ENCODE data around the gene KIF5C. TPM values are rescaled to one million over a fixed set of nuclear protein-coding genes. Genes with fewer than 3 reads are reported as not detected.

Gene KIF5C
- total and polyA plus RNA-seq, 2 donors: 0.19 to 1.4 TPM

GRCh38 chr2:149055751-149056150 lies 180.7 kb downstream of the KIF5C start:
- 89% methylated on average over 1 of the region's 1 CpG for WGBS
- Histone ChIP-seq H3K27me3 (ENCODE audit: control insufficient read depth in 2 of 2, insufficient read depth in 1 of 2, low read length in 1 of 2) (no peaks in the 10 kb centered on the region), H3K4me1 (ENCODE audit: control insufficient read depth in 2 of 2, insufficient read depth in 2 of 2, low read length in 2 of 2) (no peaks in the 10 kb centered on the region), H3K9me3 (ENCODE audit: control insufficient read depth in 2 of 2, insufficient read depth in 1 of 2, low read length in 1 of 2) (no peaks in the 10 kb centered on the region), H3K36me3 (ENCODE audit: control insufficient read depth in 2 of 2, insufficient read depth in 2 of 2, low read length in 1 of 2) (no peaks in the 10 kb centered on the region), H3K4me3 (ENCODE audit: low read length in 2 of 2) (no peak overlapping the region), H3K27ac (ENCODE audit: low read depth in 1 of 2, low read length in 1 of 2) (no peak overlapping the region)
- DNase-seq (ENCODE audit: low read depth in 6 of 9, low spot score in 9 of 9): no peak

GRCh38 chr2:149056541-149057255 lies 181.7 kb downstream of the KIF5C start:
- no peak for DNase-seq (ENCODE audit: low read depth in 6 of 9, low spot score in 9 of 9)
- Histone ChIP-seq H3K27ac (ENCODE audit: low read depth in 1 of 2, low read length in 1 of 2) (no peak overlapping the region), H3K36me3 (ENCODE audit: control insufficient read depth in 2 of 2, insufficient read depth in 2 of 2, low read length in 1 of 2) (no peaks in the 10 kb centered on the region), H3K4me3 (ENCODE audit: low read length in 2 of 2) (no peak overlapping the region), H3K4me1 (ENCODE audit: control insufficient read depth in 2 of 2, insufficient read depth in 2 of 2, low read length in 2 of 2) (no peaks in the 10 kb centered on the region), H3K9me3 (ENCODE audit: control insufficient read depth in 2 of 2, insufficient read depth in 1 of 2, low read length in 1 of 2) (no peaks in the 10 kb centered on the region), H3K27me3 (ENCODE audit: control insufficient read depth in 2 of 2, insufficient read depth in 1 of 2, low read length in 1 of 2) (no peaks in the 10 kb centered on the region)
- WGBS: 85% methylated on average over 6 of the region's 6 CpGs

DNA sequence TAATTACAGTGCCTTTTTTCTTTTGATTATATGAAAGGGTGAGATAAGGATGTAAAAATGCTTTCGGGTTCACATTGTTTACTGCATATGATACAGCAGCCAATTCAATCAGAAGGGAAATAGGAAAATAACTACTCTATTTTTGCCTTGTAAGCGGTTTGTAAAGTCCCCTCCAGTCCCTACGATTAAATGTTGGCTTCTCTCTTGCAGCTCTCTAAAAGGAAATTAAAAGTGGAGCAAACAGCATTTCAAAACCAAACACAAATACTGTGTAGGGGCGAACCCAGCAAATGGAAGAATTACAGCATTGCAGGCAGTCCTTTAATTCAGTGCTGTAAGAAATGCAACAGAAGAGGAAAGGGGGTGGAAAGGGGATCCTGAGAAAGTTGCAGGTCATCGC lies 182.4 kb downstream of the KIF5C start:
- no peaks in the 10 kb centered on the region for H3K9me3 ChIP-seq (ENCODE audit: control insufficient read depth in 2 of 2, insufficient read depth in 1 of 2, low read length in 1 of 2)
- no peaks in the 10 kb centered on the region for H3K36me3 ChIP-seq (ENCODE audit: control insufficient read depth in 2 of 2, insufficient read depth in 2 of 2, low read length in 1 of 2)
- H3K27me3 ChIP-seq (ENCODE audit: control insufficient read depth in 2 of 2, insufficient read depth in 1 of 2, low read length in 1 of 2): no peaks in the 10 kb centered on the region
- H3K4me1 ChIP-seq (ENCODE audit: control insufficient read depth in 2 of 2, insufficient read depth in 2 of 2, low read length in 2 of 2): no peaks in the 10 kb centered on the region
- DNase-seq (ENCODE audit: low read depth in 6 of 9, low spot score in 9 of 9): no peak
- no peak overlapping the region for H3K4me3 ChIP-seq (ENCODE audit: low read length in 2 of 2)
- H3K27ac ChIP-seq (ENCODE audit: low read depth in 1 of 2, low read length in 1 of 2): no peak overlapping the region
- 86% methylated on average over 5 of the region's 5 CpGs for WGBS

DNA sequence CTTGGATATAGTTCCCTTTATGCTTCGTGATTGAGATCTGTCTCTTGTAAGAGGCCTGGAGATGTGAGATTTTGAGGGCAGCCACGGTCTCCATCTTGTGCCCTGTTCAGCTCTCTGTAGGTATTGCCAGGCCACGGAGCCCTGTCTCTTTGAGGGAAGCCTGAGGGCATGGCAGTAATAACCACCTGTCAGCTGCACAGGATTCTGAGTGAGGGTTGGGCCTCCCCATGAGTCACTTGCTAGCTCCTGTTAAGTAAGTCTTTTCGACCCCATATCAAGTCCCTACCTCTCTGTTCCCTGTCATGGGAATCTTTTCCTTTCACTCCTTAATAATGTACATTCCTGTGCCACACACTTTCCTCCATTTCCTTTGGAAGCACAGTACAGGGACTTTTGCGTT lies 183.9 kb downstream of the KIF5C start:
- Histone ChIP-seq H3K4me3 (ENCODE audit: low read length in 2 of 2) (no peak overlapping the region), H3K27ac (ENCODE audit: low read depth in 1 of 2, low read length in 1 of 2) (no peak overlapping the region), H3K9me3 (ENCODE audit: control insufficient read depth in 2 of 2, insufficient read depth in 1 of 2, low read length in 1 of 2) (no peaks in the 10 kb centered on the region), H3K36me3 (ENCODE audit: control insufficient read depth in 2 of 2, insufficient read depth in 2 of 2, low read length in 1 of 2) (no peaks in the 10 kb centered on the region), H3K27me3 (ENCODE audit: control insufficient read depth in 2 of 2, insufficient read depth in 1 of 2, low read length in 1 of 2) (no peaks in the 10 kb centered on the region), H3K4me1 (ENCODE audit: control insufficient read depth in 2 of 2, insufficient read depth in 2 of 2, low read length in 2 of 2) (no peaks in the 10 kb centered on the region)
- no peak for DNase-seq (ENCODE audit: low read depth in 6 of 9, low spot score in 9 of 9)
- WGBS: 92% methylated on average over 5 of the region's 5 CpGs

- no peaks in the 10 kb centered on the region for H3K36me3 ChIP-seq (ENCODE audit: control insufficient read depth in 2 of 2, insufficient read depth in 2 of 2, low read length in 1 of 2)
- H3K27ac ChIP-seq (ENCODE audit: low read depth in 1 of 2, low read length in 1 of 2): no peak overlapping the region
- no peaks in the 10 kb centered on the region for H3K27me3 ChIP-seq (ENCODE audit: control insufficient read depth in 2 of 2, insufficient read depth in 1 of 2, low read length in 1 of 2)
- no peak for DNase-seq (ENCODE audit: low read depth in 6 of 9, low spot score in 9 of 9)
- H3K4me3 ChIP-seq (ENCODE audit: low read length in 2 of 2): no peak overlapping the region
- no peaks in the 10 kb centered on the region for H3K9me3 ChIP-seq (ENCODE audit: control insufficient read depth in 2 of 2, insufficient read depth in 1 of 2, low read length in 1 of 2)
- whole genome bisulfite sequencing: 91% methylated on average over 1 of the region's 1 CpG
- no peaks in the 10 kb centered on the region for H3K4me1 ChIP-seq (ENCODE audit: control insufficient read depth in 2 of 2, insufficient read depth in 2 of 2, low read length in 2 of 2)
Observed at GRCh38 chr2:149059822-149060221, 184.8 kb downstream of the KIF5C start.

DNA sequence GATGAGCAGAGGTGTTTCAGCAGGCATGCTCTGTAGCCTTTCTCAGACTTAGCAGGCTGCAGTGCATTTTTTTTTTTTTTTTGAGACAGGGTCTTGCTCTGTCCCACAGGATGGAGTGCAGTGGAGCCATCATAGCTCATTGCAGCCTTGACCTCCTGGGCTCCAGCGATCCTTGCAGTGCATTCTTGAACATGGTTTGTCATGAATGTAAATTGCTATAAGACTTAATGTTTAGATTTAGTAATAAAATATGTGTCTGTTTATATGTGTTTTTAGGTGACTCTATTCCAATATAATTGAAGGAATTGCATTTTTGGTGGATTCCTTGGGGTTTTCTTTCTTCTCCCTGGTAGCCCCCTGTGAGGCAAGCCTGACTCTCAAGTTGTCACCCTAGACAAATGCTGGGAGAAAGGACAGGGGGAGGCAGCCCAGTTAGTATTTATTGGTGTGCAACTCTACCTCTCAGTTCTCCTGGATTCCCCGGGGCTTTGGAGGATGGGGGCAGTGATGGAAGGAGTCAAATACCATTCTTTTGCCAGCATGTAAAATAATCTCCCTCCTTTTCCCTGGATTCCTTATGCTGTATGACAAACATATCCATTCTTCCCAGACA lies 186.2 kb downstream of the KIF5C start:
- no peaks in the 10 kb centered on the region for H3K36me3 ChIP-seq (ENCODE audit: control insufficient read depth in 2 of 2, insufficient read depth in 2 of 2, low read length in 1 of 2)
- H3K27me3 ChIP-seq (ENCODE audit: control insufficient read depth in 2 of 2, insufficient read depth in 1 of 2, low read length in 1 of 2): no peaks in the 10 kb centered on the region
- DNase-seq (ENCODE audit: low read depth in 6 of 9, low spot score in 9 of 9): no peak
- H3K4me1 ChIP-seq (ENCODE audit: control insufficient read depth in 2 of 2, insufficient read depth in 2 of 2, low read length in 2 of 2): no peaks in the 10 kb centered on the region
- no peak overlapping the region for H3K27ac ChIP-seq (ENCODE audit: low read depth in 1 of 2, low read length in 1 of 2)
- H3K9me3 ChIP-seq (ENCODE audit: control insufficient read depth in 2 of 2, insufficient read depth in 1 of 2, low read length in 1 of 2): no peaks in the 10 kb centered on the region
- H3K4me3 ChIP-seq (ENCODE audit: low read length in 2 of 2): no peak overlapping the region
- WGBS: 96% methylated on average over 2 of the region's 2 CpGs

GRCh38 chr2:149062531-149062930 lies 187.5 kb downstream of the KIF5C start:
- Histone ChIP-seq H3K27ac (ENCODE audit: low read depth in 1 of 2, low read length in 1 of 2) (no peak overlapping the region), H3K36me3 (ENCODE audit: control insufficient read depth in 2 of 2, insufficient read depth in 2 of 2, low read length in 1 of 2) (no peaks in the 10 kb centered on the region), H3K27me3 (ENCODE audit: control insufficient read depth in 2 of 2, insufficient read depth in 1 of 2, low read length in 1 of 2) (no peaks in the 10 kb centered on the region), H3K4me3 (ENCODE audit: low read length in 2 of 2) (no peak overlapping the region), H3K4me1 (ENCODE audit: control insufficient read depth in 2 of 2, insufficient read depth in 2 of 2, low read length in 2 of 2) (no peaks in the 10 kb centered on the region), H3K9me3 (ENCODE audit: control insufficient read depth in 2 of 2, insufficient read depth in 1 of 2, low read length in 1 of 2) (no peaks in the 10 kb centered on the region)
- 87% methylated on average over 3 of the region's 3 CpGs for WGBS
- no peak for DNase-seq (ENCODE audit: low read depth in 6 of 9, low spot score in 9 of 9)

DNA sequence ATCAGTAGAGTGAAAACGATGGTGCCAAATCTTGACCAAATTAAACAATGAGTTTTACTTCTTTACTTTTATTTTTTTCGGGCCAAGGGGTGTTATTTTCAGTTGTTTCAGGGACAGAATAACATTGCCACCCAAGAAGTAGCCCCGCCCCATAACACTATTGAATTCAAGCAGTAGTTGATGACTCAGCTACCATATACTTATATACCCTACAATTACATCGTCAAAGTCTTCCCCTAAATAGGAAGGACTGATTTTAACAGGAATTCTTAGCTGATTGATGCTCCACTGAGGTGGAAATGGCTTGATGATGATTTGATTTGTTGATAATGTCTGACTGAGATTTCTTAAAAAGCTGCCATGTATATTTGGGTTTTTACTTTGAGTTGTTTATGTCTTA lies 188.2 kb downstream of the KIF5C start:
- no peak overlapping the region for H3K27ac ChIP-seq (ENCODE audit: low read depth in 1 of 2, low read length in 1 of 2)
- no peaks in the 10 kb centered on the region for H3K4me1 ChIP-seq (ENCODE audit: control insufficient read depth in 2 of 2, insufficient read depth in 2 of 2, low read length in 2 of 2)
- H3K36me3 ChIP-seq (ENCODE audit: control insufficient read depth in 2 of 2, insufficient read depth in 2 of 2, low read length in 1 of 2): no peaks in the 10 kb centered on the region
- DNase-seq (ENCODE audit: low read depth in 6 of 9, low spot score in 9 of 9): no peak
- no peaks in the 10 kb centered on the region for H3K9me3 ChIP-seq (ENCODE audit: control insufficient read depth in 2 of 2, insufficient read depth in 1 of 2, low read length in 1 of 2)
- no peaks in the 10 kb centered on the region for H3K27me3 ChIP-seq (ENCODE audit: control insufficient read depth in 2 of 2, insufficient read depth in 1 of 2, low read length in 1 of 2)
- no peak overlapping the region for H3K4me3 ChIP-seq (ENCODE audit: low read length in 2 of 2)
- WGBS: 91% methylated on average over 4 of the region's 4 CpGs

DNA sequence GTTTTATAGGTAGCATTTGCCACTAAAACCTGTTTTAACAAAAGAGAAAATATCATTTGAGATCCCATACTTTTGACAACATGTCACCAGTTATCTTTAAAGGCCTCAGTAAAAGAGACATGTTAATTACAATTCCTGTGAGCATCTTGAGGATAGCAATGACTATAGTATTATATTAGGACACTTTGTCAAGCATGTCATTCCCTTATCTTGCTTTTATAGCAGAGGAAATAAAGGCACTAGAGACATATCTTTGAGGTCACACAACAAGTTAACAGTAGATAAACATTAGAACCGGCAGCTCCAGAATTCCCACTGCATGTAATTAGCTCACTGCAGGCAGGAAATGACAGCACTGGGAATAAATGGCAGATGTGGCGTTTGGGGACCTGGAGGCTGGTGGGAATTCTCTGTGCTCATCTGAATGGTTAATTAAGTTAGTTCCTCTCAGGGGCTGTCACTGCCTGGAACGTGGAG lies 189.4 kb downstream of the KIF5C start:
- 91% methylated on average over 3 of the region's 3 CpGs for WGBS
- Histone ChIP-seq H3K4me3 (ENCODE audit: low read length in 2 of 2) (no peak overlapping the region), H3K27ac (ENCODE audit: low read depth in 1 of 2, low read length in 1 of 2) (no peak overlapping the region), H3K36me3 (ENCODE audit: control insufficient read depth in 2 of 2, insufficient read depth in 2 of 2, low read length in 1 of 2) (no peaks in the 10 kb centered on the region), H3K4me1 (ENCODE audit: control insufficient read depth in 2 of 2, insufficient read depth in 2 of 2, low read length in 2 of 2) (no peaks in the 10 kb centered on the region), H3K27me3 (ENCODE audit: control insufficient read depth in 2 of 2, insufficient read depth in 1 of 2, low read length in 1 of 2) (no peaks in the 10 kb centered on the region), H3K9me3 (ENCODE audit: control insufficient read depth in 2 of 2, insufficient read depth in 1 of 2, low read length in 1 of 2) (no peaks in the 10 kb centered on the region)
- no peak for DNase-seq (ENCODE audit: low read depth in 6 of 9, low spot score in 9 of 9)
